ENCODE results near the gene CFAP299. TPM values are rescaled to one million over a fixed set of nuclear protein-coding genes. Genes with fewer than 3 reads are reported as not detected.

CFAP299 gene
- total and polyA plus RNA-seq, 2 experiments from 2014 or later: 0.24 to 1.4 TPM

- Histone ChIP-seq H3K4me3 (no peak overlapping the region), H3K36me3 (no peaks in the 10 kb centered on the region), H3K4me1 (ENCODE audit: low read depth) (no peaks in the 10 kb centered on the region), H3K27ac (no peak overlapping the region), H3K27me3 (no peaks in the 10 kb centered on the region), H3K9me3 (ENCODE audit: low read depth) (no peaks in the 10 kb centered on the region)
- TF ChIP-seq CTCF (IDR thresholded peaks at IDR 0.05; ENCODE audit: low read depth, low read length): no peak
- DNase-seq (ENCODE audit: low read depth in 1 of 2, low spot score in 1 of 2): no peak
Observed at GRCh38 chr4:80461412-80461811, 125.9 kb downstream of the CFAP299 start.

GRCh38 chr4:80462621-80463091 is 127.1 kb downstream of the CFAP299 start:
- Histone ChIP-seq H3K36me3 (no peaks in the 10 kb centered on the region), H3K27me3 (no peaks in the 10 kb centered on the region), H3K27ac (no peak overlapping the region), H3K4me3 (no peak overlapping the region), H3K9me3 (ENCODE audit: low read depth) (no peaks in the 10 kb centered on the region), H3K4me1 (ENCODE audit: low read depth) (no peaks in the 10 kb centered on the region)
- TF ChIP-seq CTCF (IDR thresholded peaks at IDR 0.05; ENCODE audit: low read depth, low read length): no peak
- no peak for DNase-seq (ENCODE audit: low read depth in 1 of 2, low spot score in 1 of 2)

- no peak overlapping the region for H3K4me3 ChIP-seq
- H3K4me1 ChIP-seq (ENCODE audit: low read depth): no peaks in the 10 kb centered on the region
- H3K36me3 ChIP-seq: no peaks in the 10 kb centered on the region
- H3K27ac ChIP-seq: no peak overlapping the region
- H3K9me3 ChIP-seq (ENCODE audit: low read depth): no peaks in the 10 kb centered on the region
- no peak for TF ChIP-seq CTCF (IDR thresholded peaks at IDR 0.05; ENCODE audit: low read depth, low read length)
- H3K27me3 ChIP-seq: no peaks in the 10 kb centered on the region
- DNase-seq (ENCODE audit: low read depth in 1 of 2, low spot score in 1 of 2): no peak
Observed at GRCh38 chr4:80463509-80463908, 128.0 kb downstream of the CFAP299 start.

GRCh38 chr4:80465238-80465637 is 129.7 kb downstream of the CFAP299 start:
- Histone ChIP-seq H3K36me3 (no peaks in the 10 kb centered on the region), H3K9me3 (ENCODE audit: low read depth) (no peaks in the 10 kb centered on the region)
- no peak for DNase-seq (ENCODE audit: low read depth in 1 of 2, low spot score in 1 of 2)

GRCh38 chr4:80465736-80466135 is 130.2 kb downstream of the CFAP299 start:
- TF ChIP-seq CTCF (IDR thresholded peaks at IDR 0.05; ENCODE audit: low read depth, low read length): no peak
- no peaks in the 10 kb centered on the region for H3K27me3 ChIP-seq
- no peaks in the 10 kb centered on the region for H3K9me3 ChIP-seq (ENCODE audit: low read depth)
- H3K4me3 ChIP-seq: no peak overlapping the region
- H3K27ac ChIP-seq: no peak overlapping the region
- DNase-seq (ENCODE audit: low read depth in 1 of 2, low spot score in 1 of 2): no peak
- H3K36me3 ChIP-seq: no peaks in the 10 kb centered on the region
- H3K4me1 ChIP-seq (ENCODE audit: low read depth): no peaks in the 10 kb centered on the region

More at GRCh38 chr4:80465238-80465637, 129.7 kb downstream of the CFAP299 start:
- Histone ChIP-seq H3K27me3 (no peaks in the 10 kb centered on the region), H3K4me3 (no peak overlapping the region), H3K4me1 (ENCODE audit: low read depth) (no peaks in the 10 kb centered on the region), H3K27ac (no peak overlapping the region)
- no peak for TF ChIP-seq CTCF (IDR thresholded peaks at IDR 0.05; ENCODE audit: low read depth, low read length)

- Histone ChIP-seq H3K9me3 (ENCODE audit: low read depth) (no peaks in the 10 kb centered on the region), H3K4me3 (no peak overlapping the region), H3K4me1 (ENCODE audit: low read depth) (no peaks in the 10 kb centered on the region), H3K27ac (no peak overlapping the region), H3K36me3 (no peaks in the 10 kb centered on the region), H3K27me3 (no peaks in the 10 kb centered on the region)
- TF ChIP-seq CTCF (IDR thresholded peaks at IDR 0.05; ENCODE audit: low read depth, low read length): no peak
- DNase-seq (ENCODE audit: low read depth in 1 of 2, low spot score in 1 of 2): no peak
Observed at GRCh38 chr4:80466618-80467017, 131.1 kb downstream of the CFAP299 start.
